ENCODE results near the gene EXOC4. TPM values are rescaled to one million over a fixed set of nuclear protein-coding genes. Genes with fewer than 3 reads are reported as not detected.

EXOC4 gene
- total RNA-seq, result 92.3 and 101 TPM in 2 replicates

DNA sequence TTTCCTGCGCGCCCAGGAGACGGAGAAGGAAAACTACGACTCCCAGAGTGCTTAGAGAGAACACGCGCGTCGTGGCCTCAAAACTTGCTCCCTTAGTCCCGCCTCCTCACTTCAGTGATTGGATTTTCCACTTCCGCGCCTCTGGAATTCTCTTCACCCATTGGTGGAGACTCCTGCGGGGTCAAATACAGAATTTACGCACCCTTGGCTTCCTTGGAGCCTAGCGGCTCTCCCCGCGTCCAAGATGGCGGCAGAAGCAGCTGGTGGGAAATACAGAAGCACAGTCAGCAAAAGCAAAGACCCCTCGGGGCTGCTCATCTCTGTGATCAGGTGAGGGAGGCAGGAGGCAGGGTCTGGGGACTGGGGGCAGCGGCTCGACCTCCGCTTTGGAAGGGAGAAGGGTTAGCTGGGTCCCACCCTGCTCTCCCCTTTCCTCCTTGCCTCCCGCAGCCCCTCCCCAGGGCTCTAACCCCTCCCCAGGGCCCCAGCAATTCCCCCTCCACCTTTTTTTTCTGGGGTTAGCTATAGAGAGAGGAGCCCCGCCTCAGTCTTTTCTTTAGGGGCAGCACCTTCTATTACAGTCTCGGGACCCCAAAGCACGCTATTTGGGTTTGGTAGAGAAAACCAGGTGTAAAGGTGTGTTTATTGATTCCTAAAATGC, at the start of gene EXOC4:
Gene EXOC4 (plus strand): TSS at position 221 of the 661 bp plus-strand sequence.

Small RNAs within 50 kb of the gene (small RNA-seq; reads per million reads assigned to genes)
- gene MIR6133, result not detected

Other genes with a start within 250 kb of the EXOC4 start
- gene CHCHD3, start 171.0 kb upstream of the EXOC4 start, total RNA-seq, result 82.3 and 102 TPM in 2 replicates

Data from subcutaneous preadipocyte (primary cell).